NCI-H2196 (cell line): Measurements from ENCODE around the gene PLSCR4.
"Not testable (repeated sequence)": the region's sequence is repeated elsewhere in the genome, so short reads cannot be mapped to it uniquely, and the experiment has no call there.

Experiments
- DNase-seq: peaks from one replicate; lab custom pipeline; 2025; ENCODE audit not compliant: unreplicated experiment; lab: John Stamatoyannopoulos, UW

The PLSCR4 gene

DNA sequence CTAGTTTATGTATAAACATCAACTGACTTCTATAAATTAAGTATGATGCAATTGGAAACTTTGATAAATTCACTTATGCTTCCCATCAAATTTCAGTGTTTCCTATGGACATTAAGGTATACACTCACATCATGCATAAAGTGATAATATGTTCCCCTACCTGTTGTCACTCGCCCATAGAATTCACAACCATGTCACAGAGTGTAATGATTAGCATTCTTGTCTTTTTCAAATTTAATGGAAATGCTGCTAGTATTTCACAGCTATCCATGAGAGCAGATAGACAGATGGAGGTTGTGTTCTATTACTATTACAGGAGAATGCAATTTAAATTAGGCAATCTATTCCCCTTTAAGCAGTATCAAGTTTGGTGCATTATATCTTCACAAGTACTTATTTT is 984 bp downstream of the PLSCR4 start:
- DNase-seq = no peak

DNA sequence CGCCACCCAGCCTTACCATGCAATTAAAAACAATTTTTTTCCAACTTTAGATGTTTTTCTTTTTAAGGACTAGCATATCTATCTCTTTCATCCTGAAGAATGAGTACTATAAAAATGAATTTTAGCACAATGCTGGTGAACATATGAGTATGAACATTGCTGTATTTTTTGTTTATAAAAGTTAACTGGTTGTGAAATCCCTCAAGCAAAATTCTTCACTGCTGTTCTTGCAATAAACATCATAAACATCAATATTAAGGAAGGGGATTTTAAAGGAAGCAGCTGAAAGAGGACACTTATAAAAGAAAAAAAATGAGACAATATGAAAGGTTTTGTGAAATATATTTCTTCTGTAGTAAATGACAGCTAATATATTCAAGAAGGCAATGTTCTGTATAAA is 3.0 kb downstream of the PLSCR4 start:
- DNase-seq = no peak

DNA sequence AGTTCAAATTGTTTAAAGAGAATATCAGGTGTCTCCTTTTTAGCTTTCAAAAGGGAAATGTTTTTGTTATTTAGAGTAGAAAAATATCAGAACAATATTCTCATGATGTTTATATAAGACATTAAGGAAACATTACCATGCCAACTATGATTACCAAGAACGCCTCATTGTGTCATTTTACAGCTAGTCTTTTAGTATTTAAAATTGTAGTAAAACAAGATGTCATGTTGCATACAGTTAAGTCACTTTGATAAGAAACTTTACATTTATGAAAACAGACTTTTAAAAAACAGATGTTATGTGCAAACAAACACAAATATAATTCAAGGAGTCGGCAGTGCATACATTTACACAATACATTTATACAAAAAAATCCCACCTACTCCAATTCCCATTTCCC is 4.4 kb downstream of the PLSCR4 start:
- no peak for DNase-seq

DNA sequence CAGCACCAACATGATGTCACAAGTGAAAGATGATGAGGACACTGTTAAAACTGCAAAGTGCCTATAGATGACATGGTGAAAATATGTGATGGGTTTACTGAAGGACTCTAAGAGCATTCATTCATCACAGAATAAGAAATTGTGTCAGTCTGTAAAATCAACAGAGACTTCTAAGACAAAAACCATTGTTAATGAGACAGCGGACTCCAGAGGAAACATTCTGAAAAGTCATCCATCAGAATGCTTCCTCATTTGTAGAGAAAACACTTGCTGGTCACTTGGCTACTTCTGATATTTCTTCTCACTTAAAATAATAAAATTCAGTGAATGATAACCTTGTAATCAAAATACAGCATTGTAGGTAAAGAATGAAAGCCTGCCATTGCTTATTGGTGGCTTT is 7.3 kb downstream of the PLSCR4 start:
- no peak for DNase-seq

DNA sequence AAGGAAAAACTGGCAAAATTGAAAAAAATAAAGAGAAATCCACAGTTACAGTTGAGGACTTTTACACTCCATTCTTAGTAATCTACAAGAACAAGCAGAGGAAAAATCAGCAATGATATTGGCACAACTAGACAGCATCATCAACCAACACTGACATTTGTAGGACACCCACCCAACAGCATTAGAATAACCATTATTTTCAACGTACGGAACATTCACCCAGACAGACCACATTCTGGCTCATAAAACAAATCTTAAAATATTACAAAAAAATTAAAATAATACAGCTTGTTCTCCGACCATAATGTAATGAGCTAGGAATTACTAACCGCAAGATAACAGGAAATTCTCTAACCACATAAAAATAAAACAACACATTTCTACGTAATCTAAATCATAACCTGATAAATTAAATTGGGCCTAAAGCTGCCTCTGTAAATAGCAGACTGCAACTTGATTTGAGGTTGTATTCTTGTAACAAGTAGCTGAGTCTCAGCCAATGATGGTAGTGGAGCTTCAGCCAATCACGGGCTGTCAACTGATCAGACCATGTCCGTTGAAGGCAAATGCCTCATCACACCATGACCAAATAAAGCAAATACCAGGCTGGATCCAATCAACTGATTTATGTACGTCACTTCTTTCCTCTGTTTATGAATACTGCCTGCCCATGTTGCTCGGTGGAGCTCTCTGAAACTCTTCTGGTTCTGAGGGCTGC is 9.2 kb downstream of the PLSCR4 start:
- no peak for DNase-seq

DNA sequence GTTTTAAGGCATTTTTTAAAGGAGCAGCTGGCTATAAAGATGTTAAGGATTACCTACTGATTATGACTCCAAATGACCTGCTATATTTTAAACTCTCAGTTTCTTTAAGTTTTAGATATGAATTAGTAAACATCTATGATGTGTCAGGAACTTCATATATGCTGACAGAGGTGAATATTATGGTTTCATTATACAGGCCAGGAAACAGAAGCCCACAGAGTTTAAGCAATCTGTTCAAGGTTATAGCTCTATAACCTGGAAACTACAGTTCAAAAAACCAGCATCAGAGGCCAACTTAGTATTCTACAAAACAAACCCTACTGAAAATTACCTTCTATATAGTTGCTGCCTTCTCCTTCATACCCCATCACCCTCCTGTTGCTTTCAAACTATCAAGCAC is 17.4 kb downstream of the PLSCR4 start:
- DNase-seq = no peak

DNA sequence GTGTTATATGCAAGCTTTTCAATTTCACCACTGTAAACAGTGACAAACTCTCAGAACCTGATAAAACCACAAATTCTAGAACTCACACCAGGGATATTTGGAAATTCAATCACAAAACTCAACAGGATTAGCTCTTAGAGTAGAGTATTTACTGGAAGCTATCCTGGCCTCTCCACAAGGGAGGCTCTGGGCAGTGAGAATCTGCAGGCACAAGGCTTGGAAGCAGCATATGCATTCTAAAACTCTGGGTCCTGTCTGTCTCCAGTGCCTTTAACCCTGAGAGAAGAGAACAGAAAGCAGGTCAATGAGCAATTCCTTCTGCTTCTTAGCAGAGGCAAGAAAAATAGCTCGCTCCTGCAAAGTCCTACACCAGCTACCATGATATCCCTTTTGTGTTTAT is 23.4 kb downstream of the PLSCR4 start:
- no peak for DNase-seq

DNA sequence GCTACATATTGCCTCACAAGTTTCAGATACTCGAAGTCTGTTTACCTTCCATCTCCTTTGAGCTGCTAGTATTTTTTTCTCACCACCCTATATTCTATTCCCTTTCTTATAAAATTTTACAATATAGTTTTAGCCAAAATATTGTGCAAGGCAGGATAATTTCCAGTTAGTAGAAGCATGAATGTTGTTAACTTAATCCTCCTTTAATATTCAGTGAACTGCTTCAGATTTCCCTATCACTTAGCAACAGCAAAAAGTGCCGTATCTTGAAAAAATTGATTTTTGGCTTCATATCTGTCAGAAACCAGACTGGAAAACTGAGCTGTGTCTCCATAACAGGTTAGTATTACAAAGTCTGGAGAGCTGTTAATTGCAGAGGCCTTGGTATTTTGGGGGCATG is 24.0 kb downstream of the PLSCR4 start:
- DNase-seq = no peak

DNA sequence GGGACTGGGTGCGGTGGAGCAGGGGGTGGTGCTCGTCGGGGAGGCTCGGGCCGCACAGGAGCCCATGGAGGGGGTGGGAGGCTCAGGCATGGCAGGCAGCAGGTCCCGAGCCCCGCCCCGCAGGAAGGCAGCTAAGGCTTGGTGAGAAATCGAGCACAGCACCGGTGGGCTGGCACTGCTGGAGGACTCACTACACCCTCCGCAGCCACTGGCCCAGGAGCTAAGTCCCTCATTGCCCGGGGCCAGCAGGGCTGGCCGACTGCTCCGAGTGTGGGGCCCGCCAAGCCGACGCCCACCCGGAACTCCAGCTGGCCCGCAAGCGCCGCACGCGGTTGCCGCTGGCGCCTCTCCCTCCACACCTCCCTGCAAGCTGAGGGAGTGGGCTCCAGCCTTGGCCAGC is 25.4 kb downstream of the PLSCR4 start:
- not testable (repeated sequence) for DNase-seq

DNA sequence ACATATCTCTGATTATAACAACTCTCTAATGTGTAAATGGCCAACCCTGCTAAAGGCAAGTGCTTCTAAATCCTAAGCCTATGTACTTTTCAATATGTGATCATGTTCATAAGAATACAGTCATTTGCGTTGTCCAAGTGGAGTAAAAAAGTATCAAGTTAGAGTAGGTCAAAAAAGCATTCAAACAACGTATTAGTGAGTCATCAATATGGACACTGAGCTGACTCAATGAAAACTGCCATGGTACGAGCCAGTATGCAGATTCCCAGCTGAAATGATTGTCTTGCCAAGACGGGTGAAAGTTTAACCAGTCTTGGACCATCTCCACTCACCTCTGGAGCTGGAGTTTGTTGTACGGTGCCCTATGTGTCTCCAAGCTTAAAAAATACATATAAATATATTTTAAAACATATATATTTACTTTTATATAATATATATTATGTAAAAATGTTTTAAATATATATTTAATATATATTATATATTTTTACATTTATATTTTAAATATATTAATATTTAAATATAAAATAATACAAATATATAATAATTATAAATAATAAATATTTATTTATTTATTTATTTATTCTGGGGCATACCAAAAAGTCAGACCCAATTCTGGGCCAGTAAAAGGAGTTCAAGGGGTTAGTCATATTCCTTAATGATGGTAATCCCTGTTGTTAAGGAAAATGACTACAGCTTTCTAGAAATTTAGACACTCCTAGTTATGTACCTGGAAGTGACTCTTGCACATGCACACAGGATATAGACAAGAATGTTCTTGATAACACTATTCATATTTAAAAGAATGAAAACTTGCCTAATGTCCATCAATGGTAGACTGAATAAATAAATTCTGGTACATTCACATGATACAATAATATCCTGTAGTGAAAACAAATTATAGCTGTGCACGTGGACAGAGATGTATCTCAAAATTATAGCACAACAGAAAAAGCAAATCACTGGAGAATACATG is 27.2 kb downstream of the PLSCR4 start:
- no peak for DNase-seq

DNA sequence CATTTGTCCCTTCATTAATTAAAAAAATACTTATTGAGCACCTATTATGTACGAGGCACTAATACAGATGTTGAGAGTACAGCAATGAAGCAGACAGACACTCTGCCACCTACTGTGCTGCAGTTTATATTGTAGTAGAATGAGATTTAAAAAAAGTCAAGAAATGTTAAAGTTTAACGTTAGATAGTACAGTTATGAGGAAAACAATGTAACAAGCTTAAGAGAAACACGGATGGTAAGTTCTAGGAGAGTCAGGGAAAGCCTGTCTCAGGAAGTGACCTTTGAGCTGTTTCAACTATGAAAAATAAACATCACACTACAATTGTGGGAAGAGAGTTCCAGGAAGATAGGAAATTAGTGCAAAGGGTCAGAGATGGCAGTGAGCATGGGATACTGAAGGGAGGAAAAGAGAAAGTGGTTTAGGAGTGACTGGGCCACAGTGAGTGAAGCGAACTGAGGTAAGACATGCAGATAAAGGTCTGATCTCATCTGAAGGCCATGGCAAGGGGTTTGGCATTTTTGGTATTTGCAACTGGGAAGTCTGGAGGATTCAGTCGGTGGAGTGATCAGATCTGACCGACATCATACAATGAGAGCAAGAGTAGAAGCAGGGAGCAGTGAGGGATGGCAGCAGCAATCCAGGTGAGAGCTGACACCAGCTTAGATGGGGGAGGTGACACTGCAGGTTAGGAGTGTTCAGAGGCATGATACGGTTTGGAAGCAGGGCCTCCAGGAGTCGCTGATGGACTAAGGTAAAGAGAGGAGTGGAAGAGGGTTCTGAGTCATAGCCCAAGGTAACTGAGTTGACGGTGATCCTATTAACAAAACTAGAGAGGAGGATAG is 28.5 kb downstream of the PLSCR4 start:
- DNase-seq = no peak

DNA sequence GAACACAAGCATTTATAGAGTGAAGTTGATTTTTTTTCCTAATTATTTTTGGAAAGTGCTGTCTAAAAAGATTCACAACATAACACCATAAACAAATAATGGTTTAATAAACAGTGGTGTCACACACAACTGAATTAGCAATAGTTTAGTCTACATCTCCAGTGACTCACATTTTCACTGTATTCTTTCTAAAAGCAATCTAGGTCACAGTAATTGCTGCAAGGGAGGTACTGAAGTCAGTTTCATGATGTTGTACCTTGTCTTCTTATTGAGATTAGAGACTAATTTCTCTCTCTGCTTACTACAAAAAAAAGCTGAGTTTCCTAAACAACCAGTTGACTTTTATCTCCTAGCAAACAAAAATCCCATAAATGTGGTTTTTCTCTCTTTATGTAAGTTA is 29.6 kb downstream of the PLSCR4 start:
- no peak for DNase-seq

DNA sequence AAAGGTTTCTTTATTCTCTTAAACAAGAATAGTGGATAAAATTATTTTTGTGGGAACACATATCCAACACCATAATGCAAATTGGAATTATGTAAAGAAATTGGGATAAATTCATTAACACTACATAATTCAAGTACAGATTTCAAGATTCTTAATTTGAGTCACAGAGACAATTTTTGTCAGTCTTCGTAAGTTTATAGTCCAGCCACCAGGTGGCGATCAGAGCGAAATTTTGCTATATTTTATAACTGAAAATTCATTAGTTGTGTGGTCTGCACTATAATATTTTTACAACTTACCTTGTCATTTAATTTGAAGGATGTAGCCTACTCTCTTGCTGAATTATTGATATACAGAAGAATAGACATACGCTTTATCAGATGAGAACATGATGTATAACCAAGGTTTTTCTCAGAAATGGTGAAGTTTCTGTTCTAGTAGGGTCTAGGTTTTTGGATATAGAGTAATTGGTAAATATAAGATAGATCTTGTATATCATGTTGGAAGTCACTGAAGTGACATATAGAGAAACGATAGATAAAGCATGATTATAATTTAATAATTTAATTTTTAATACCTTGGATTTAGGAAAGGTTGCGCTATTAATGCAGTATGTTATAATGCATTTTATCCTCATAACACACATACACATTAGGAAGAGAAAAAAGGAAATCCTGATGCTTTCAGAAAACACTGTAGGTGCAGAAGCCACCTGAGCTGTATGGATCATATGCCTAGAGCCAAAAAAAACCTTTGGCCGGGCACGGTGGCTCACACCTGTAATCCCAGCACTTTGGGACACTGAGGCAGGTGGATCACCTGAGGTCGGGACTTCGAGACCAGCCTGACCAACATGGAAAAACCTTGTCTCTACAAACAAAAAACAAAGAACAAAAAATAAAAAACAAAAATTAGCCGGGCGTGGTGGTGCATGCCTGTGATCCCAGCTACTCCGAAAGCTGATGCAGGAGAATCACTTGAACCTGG is 31.7 kb downstream of the PLSCR4 start:
- DNase-seq = peak; percentile 62

DNA sequence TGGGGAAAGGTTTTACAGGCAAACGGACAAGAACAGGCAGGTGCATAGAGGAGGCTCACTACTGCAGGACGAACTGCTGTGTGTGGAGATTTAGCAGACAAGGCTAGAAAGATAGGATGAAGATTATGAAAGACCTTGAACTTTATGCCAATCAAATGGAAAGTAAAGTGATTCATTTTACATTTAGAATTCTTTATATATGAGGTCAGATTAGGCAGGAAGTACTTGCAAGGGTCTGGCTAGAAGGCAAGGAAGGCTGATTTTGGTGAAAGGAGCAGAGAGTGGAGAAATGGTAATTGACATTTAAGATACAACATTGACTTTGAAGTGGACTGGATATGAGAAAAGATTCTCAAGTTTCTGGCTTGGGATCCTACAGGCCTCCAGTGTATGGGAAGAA is 33.6 kb downstream of the PLSCR4 start:
- no peak for DNase-seq

DNA sequence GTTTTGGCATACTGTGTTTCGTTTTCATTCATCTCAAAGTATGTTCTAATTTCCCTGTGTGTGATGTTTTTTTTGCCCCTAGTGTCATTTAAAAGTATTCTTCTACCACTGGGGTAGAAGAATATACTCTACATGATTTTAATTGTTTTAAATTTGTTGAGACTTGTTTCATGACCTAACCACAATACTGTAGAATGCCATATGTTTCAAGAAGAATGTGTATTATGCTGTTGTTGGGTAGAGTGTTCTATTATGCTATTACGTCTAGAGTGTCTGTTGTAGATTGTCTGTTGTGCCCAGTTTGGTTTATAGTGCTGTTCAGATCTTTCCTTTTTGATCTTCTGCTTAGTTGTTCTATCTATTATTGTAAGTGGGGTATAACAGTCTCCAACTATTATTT is 36.4 kb downstream of the PLSCR4 start:
- no peak for DNase-seq

DNA sequence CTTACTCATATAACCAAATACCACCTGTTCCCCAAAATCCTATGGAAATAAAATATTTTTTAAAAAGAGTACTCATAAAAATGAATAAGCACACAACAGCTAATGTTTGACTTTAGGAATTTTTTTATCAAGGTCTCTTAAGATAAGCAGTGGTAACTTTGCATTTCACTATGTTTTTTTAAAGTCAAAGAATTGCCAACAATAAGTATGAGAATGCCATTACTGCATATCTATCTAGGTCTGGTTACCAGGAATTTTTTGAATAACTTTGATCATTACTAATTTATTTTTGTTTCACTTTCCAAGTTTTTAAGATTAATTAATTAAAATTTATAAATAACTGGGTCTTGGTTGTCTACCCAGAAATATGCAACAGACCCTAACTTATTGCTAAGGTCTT is 41.5 kb downstream of the PLSCR4 start:
- DNase-seq = no peak

DNA sequence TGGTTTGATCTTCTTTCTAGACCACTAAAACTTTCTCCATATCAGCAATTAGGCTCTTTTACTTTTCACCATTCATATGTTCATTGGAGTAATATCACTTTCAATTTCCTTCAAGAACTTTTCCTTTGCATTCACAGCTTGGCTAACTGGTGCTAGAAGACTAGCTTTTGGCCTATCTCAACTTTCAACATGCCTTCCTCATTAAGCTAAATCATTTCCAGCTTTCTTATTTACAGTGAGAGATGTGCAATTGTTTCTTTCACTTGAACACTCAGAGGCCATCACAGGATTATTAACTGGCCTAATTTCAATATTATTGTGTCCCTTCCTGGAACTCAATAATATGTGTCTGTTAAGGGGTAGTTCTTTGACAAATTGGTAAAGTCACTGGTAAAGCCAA is 47.1 kb downstream of the PLSCR4 start:
- DNase-seq = no peak

DNA sequence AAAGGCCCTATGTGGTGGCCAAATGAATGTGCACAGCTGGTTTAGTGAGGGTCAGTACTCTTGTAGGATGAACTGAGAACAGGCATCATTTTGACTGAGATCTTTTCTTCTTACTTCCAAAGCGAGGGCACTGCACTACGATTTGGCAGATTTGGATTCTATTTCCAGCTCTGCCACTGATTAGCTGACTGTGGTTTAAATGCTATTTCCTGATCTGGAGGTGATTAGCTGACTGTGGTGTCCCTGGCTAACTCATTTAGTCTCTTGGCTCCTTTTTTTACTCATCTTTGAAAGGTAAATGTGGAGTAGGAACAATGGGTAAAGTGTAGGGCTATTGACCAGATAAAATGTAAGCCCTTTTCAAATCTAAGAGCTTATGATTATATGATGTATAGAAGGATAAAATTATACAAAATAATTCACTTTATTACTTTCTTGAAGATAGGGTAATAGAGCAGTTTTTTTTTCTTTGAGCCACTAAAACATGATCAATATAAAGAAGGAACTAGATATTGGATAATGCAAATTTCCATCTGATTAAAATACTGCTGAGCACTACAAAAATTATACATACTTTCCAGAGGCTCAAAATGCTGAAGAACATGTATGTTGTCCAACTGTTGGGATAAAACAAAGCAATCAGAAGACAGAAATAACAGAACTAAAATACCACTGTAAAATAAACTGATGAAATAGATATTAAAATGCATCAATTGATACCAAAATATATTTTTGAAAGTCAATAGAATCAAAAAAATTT is 50.3 kb downstream of the PLSCR4 start:
- DNase-seq = no peak

DNA sequence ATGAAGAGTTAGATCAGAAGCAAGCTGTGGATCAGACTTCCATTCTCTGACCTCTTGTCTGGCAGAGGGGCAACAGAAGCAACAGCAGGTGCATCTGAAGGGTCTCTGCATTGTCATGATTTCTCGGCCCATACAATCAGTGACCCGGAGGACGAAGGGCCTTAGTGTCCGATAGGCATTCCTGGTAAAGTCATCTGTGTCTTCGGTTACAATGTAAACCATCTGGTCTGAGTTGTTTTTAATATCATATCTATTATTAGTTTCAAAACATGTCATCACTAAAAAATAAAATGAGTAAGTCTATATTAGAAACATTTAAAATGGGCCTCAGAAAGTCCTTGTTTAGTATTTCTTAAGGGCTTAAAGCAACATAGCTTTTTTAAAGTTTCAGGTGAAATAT is 51.1 kb downstream of the PLSCR4 start:
- DNase-seq = no peak

DNA sequence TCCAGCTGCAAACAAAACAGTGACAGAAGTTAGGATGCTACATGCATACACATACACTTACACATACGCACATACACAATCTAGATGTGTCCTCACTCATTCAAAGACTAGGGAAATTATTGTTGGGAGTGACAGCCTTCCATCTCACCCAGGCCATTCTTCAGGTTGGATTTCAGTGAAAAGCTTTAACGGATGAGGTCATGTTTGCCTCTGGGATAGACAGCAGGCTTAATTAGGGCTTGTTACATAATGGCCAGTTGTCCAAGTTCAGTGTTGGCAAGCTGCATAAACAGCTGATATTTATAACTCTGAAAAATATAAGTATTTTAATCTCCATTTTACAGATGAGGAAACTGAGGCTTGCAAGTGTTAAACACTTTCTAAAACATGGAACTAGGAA is 54.1 kb downstream of the PLSCR4 start:
- no peak for DNase-seq
